ENCODE results near the gene NME8. TPM values are rescaled to one million over a fixed set of nuclear protein-coding genes. Genes with fewer than 3 reads are reported as not detected.

The NME8 gene, protein sequence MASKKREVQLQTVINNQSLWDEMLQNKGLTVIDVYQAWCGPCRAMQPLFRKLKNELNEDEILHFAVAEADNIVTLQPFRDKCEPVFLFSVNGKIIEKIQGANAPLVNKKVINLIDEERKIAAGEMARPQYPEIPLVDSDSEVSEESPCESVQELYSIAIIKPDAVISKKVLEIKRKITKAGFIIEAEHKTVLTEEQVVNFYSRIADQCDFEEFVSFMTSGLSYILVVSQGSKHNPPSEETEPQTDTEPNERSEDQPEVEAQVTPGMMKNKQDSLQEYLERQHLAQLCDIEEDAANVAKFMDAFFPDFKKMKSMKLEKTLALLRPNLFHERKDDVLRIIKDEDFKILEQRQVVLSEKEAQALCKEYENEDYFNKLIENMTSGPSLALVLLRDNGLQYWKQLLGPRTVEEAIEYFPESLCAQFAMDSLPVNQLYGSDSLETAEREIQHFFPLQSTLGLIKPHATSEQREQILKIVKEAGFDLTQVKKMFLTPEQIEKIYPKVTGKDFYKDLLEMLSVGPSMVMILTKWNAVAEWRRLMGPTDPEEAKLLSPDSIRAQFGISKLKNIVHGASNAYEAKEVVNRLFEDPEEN
- total RNA-seq: not detected in 2 replicates

DNA sequence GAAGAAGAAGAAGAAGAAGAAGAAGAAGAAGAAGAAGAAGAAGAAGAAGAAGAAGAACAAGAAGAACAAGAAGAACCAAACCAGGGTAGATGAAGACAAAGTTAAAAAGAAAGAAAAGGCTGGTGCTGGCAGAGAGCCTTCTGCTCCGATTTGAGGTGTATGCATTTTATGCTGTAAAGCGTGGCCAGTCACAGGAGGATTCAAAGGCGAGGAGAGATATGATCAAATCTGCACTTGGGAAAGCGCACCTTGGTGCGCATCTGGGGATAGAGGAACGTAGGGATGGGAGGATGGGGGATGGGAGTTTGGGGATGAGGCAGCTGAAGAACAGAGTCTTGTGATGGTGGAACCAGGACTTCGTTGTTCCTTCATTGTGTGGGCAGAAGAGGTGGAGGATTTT is at the start of gene NME8:
Gene NME8 (plus strand): TSS at position 301 of the 400 bp plus-strand sequence. CDS start 1,670 bp downstream, outside the sequence.

DNA sequence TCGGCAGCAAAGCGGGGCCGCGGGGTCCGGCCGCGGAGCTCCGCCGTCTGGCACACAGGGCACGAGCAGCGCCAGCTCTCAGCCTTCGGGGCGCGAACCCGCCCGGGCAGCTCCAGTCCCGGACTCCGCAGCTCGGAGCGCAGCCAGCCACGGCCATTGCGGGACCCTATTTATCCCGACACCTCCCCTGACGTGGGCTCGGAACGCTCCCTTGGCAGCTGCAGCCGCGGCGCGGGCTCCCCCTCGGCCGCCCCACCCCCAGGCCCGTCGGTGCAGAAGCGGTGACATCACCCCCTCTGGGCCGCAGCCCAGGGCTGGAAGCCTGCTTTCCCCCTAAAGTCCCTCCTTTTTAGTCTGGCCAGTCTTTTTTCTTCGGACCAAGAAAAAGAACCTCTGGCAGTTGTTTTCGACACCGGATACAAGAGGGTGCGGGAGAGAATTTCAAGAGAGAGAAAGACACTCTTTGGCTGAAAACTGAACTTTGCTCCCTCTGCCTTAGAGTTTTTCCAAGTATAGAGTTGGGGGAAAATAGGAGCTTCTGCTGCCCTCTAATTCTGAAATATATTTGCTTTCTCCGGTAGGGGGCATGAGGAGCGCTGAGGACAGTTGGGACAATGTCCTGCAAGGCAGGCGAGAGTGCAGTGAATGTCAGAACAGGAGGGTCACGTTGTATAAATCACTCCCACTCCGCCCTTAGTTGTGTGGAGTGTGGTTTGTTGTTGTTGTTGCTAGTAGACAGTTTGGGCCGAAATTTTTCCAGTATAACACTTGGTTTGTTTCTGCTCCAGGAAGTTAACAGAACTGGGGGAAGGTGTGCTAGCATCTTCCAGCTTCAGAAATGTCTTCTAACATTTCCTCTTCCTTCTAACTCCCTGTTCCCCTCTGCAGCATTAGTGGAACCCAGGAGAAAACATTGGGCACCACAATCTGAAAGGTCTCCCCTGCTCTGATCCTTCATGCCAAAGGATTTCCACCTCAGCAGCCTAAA is 68.6 kb downstream of the NME8 start, which contains the start of gene SFRP4:
Gene SFRP4 (minus strand): TSS at position 145 of the 988 bp plus-strand sequence. CDS start 280 bp downstream, outside the sequence.

GRCh38 chr7:37920305-37920848 is 72.0 kb downstream of the NME8 start, which contains the start of gene EPDR1:
TSS of gene EPDR1 (plus strand) at chr7:37920640. CDS start at chr7:37920940, 300 bp downstream.

Other genes starting within 250 kb of the NME8 start
- not detected in 2 replicates for gene GPR141, start 164.8 kb upstream of the NME8 start, total RNA-seq
- gene SFRP4, start 68.2 kb downstream of the NME8 start, total RNA-seq: not detected in 2 replicates
- gene EPDR1, start 72.0 kb downstream of the NME8 start, total RNA-seq: 0.15 TPM in 1 of 2 replicates, not detected in the other